GM21576 (cell line): Measurements from ENCODE around the gene LMTK3.

Experiments
- ATAC-seq: cut with Tn5 transposase; IDR thresholded peaks from one replicate; pipeline ENCODE4 v1.9.1; 2021; ENCODE audit warnings: mild to moderate bottlenecking, moderate library complexity; ENCODE audit not compliant: unreplicated experiment

Gene LMTK3

DNA sequence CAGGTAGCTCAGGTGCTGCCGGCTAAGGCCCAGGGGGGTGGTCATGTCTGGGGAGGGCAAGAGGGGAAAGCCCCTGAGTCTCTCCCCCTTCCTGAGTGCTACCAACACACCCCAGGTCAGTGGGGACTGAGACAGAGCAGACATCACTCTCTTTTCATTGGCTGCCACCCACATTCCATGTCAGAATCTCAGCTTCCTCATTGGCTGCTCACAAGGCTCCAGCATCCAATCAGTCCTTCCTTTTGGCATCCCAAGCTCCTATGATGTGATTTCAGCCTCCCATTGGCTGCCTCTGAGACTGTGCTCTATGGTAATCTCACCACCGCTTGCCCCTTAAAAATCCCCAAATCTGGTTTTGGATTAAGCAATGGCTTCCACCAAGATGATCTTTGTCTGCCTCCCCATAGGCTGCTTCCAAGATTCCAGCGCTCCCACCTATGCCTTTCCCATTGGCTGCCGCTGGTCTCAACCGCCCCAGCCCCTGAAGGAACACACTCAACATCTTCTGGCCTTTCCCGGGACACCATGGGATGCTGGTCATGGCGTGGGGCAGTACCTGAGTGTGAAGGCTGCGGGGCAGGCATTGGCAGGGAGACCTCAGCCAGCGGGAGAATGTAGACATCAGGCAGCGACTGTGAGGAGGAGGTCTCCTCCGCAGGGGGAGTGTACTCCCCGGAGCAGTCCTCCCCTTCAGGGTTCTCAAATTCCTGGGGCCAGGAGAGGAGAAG is 2.0 kb downstream of the LMTK3 start:
- ATAC-seq, result no peak

DNA sequence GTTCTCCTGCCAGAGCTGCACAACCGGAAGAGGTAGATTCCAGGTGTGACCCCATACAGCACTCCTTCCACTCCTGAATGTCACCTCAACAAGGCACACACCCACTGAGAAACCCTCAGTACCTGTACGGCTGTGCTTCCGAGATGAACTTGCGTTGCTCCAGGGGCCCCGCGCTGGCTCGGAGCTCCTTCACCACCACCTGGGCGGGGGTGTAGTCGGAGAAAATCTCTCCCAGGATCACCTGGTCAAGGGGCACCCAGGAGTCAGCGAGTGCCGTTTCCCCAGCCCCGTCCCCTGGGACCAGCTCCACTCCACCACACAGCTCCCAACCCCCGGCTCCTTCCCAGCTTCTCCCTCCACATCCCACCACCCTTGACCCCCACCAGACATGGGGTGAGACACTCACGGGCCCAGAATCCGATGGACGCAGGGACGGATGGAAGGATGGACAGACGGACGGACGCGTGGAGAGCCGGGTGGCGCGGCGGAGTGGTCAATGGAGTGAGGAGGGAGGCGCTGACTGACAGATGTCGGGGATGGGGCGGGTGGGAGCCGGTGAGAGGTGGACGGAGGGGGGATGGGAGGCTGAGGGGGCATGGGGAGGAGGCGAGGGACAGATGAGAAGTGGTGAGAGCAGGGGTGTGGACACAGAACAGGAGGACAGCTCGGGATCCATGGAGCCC is 2.8 kb downstream of the LMTK3 start:
- no peak for ATAC-seq

DNA sequence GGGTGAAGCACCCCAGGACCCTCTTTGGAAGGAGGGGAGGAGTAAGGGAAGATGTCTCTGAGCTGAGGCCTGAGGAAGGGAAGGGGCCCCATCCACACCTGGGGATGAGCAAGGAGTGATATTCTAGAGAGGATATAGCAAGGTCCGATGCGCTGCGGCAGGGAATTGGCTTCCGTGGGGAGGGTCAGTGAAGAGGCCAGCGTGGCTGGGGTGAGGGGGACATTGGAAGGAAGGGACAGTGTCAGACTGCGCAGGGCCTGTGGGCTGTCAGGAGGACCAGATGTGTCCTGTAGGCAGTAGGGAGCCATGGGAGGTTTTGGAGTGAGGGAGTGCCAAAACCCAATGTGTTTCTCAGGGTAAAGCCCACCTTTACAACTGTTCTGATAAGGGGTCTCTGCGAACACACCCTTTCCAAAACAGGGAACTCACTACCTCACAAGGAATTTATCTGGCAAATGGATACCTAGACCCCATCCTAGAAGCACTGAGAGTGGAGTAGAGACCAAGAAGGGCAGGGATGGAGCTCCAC is 3.7 kb downstream of the LMTK3 start:
- no peak for ATAC-seq

DNA sequence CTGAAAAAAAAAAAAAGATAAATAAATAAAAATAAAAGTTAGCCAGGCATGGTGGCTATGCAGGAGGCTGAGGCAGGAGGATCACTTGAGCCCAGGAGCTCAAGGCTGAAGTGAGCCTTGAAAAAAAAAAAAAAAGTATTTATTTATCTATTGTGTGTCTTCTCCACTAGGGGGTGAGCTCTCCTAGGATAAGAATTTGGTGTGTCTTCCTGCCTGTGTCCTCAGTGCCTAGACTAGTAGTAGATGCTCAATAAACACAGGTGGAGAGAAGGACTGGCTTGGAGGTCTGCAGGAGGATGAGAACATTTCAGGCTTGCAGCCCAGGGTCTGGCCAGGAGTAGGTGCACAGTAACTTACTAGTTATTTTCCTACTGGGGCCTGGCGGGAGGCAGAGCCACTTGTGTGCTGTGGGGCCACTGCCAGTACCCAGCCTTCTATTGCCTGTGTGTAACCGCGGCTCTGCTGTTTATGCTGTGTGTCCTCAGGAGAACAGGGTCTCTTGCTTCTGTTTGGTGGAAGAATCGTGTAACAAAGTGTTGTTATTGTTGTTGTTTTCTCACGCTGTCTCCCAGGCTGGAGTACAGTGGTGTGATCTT is 5.4 kb downstream of the LMTK3 start:
- no peak for ATAC-seq

DNA sequence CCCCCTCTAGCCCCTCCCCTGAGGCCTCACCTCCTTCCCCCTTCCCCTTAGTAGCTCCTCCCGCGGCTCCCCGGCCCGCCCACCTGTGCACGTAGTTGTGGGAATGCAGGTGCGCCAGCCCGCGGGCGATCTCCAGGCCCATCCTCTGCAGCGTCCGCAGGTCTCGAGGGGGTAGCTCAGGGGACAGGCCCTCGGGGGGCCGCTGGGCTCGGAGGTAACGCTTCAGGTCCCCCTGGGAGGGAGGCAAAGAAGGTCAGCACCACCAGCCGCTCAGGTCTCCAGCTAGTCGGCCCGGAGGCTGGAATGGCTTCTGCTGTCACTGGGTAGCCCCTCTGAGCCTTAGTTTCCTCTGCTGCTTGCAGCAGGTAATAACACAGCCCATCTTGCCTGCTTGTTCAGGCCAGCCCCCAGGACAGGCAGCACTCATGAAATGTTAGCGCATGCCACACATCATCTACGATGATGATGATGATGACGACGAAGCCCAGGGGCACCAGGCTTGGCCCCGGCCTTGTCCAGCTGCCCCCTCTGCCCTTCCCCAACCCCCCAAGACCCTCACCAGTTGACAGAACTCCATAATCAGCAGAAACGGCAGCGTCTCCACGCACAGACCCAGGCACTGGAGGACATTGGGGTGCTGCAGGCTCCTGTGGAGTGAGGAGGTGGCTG is 9.2 kb downstream of the LMTK3 start:
- no peak for ATAC-seq

DNA sequence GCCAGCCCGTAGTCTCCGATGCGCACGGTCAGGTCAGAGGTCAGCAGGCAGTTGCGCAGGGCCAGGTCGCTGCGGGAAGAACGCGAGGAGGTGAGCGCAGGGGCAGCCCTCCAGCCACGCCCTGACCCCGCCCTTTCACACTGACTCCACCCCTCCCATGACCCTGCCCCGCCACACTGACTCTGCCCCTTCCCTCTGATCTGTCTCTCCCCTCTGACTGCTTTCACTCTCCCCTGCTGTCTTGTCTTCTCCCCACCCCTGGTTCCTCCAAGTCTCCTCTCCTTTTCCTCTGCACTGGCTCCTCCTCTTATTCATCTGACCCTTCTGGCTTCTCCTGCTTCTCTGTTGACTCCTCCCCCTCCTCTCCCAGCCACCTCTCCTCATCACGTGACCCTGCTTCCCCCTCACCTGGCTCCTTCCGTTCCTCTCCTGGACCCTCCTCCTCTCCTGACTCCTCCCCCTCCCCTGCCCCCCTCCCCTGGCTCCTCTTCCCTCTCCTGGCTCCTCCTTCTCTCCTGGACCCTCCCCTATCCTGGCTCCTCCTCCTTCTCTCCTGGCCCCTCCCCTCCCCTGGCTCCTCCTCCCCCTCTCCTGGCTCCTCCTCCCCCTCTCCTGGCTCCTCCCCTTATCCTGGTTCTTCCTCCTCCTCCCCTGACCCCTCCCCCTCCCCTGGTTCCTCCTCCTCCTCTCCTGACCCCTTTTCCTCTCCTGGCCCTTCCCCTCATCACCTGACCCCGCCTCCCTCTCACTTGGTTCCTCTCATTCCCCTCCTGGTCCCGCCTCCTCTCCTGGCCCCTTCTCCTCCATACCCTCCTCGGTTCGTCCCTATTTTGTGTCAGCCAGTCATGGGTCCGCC is 9.9 kb downstream of the LMTK3 start:
- ATAC-seq, result no peak

DNA sequence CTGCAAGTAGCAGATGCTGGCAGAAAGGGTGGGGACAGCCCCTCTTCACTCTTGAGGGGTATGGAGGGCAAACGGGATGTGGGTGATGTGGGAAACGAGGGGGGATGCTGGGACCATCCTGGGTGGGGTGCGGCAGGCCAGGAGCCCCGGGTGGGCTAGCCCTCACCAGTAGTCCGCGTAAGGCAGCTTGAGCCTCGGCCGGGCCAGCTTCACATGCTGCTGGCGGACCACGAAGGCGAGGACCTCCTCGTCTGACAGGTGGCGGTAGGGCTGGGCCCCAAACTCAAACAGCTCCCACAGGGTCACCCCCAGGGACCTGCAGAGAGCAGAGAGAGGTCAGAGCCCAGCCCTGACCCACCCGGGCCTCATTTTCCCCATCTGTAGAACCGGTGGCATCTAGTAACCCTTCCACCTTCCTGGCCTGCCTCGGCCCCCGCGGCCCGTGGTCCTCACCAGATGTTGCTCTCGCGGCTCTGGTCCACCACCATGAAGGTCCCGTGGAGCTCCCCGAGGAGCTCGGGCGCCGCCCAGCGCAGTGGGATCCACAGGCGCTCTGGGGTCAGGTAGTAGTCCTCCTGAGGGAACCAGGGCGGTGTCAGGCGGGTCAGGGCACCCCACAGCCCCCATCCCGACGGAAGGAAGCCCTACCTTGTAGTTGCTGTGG is 10.7 kb downstream of the LMTK3 start:
- no peak for ATAC-seq

DNA sequence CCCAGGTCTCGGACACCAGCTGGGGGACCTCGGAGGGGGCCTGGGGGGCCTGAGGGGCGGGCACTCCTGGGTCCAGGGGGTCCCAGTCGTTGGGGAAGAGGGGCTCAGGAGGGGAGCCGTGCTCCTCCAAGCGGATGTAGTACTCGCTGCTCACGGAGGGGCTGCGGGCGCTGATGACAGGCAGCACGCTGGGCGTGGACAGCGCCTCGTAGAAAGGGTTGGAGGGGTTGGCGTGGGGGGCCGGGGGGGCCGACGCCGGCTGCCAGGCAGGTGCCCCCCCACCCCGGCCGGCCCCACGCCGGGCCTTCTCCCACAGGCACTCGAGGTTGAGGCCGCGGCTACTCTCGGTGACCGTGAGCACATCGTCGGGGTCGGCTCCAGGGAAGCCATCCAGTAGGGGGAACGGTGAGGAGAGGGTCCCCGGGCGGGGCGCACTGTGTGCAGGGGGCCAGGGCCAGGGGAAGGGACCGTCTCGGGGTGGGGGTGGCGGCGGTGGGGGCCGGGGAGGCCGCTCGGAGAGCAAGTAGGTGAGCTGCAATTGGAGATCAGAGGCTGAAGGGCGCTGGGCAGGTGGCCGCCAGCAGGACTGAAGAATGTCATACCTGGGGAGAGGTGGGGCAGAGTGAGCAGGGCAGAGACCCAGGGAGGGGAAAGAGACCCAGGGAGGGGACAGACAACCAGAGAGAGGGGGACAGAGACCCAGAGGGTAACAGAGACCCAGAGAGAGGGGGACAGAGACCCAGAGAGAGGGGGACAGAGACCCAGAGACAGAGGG is 12.1 kb downstream of the LMTK3 start:
- no peak for ATAC-seq

DNA sequence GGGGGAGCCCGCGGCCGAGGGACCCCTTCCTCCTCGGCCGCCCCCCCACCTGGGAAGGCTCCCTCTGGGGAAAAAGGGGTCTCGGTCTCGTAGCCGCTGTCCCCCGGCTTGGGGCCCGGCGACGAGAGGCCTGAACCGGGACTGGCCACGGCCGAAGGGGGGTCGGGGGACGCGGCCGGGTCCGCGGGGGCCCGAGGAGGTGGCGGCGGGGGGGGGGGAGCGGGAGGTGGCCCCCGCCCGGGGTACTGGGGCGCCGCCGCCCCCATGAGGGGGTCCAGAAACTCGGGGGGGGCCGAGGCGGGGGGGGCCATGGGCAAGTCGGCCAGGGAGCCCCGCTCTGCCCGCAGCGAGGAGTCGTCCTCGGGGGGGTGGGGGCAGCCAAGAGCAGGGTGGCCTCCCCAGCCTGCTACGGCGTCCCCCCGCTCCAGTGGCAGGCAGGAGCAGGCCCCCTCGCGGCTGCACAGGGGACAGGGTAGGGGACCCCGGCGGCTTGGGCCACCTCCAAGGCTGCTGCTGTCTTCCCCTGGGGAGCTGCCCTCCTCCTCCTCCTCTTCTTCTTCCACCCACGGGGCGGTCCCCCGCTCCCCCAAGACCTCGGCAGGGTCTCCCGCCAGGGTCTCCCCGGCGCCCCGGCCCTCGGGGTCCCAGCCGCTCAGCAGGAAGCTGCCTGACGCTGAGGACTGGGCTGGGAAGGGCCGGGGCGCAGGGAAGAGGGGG is 12.9 kb downstream of the LMTK3 start:
- no peak for ATAC-seq

DNA sequence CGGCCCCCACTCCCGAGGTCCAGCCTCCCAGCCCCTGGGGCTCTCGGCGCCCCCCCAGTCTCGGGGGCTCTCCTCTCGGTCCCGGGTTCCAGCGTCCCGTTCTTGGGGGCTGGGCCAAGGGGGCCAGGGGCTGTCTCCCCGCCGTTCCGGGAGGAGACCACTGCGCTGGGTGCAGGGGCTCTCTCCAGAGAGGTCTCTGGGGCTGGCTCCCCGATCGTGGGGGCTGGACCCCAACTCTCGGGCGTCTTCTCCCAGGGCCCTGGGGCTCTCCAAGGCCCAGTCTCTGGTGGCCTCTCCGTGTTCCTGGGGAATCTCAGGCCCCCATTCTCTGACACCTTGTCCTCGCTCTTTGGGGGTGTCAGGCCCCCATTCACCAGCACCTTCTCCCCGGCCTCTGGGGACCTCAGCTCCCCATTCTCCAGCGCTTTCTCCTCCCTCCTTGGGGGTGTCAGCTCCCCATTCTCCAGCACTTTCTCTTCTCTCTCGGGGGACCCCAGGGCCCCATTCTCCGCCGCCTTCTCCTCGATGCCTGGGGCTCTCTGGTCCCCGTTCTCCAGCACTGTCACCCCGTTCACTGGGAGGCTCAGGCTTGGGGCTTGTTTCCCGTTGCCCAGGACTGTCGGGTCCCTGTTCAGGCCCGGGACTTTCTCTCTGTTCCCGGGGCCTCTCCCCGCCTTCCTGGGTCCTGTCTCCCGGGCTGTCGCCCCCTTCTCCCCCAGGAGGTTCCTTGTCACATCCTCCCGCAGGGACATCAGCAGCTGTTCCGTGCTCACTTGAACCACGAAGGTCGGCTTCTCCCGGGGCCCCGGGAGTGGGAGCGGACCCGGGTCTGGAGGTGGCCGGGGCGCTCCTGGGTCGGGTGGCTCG is 13.7 kb downstream of the LMTK3 start:
- ATAC-seq, result no peak

DNA sequence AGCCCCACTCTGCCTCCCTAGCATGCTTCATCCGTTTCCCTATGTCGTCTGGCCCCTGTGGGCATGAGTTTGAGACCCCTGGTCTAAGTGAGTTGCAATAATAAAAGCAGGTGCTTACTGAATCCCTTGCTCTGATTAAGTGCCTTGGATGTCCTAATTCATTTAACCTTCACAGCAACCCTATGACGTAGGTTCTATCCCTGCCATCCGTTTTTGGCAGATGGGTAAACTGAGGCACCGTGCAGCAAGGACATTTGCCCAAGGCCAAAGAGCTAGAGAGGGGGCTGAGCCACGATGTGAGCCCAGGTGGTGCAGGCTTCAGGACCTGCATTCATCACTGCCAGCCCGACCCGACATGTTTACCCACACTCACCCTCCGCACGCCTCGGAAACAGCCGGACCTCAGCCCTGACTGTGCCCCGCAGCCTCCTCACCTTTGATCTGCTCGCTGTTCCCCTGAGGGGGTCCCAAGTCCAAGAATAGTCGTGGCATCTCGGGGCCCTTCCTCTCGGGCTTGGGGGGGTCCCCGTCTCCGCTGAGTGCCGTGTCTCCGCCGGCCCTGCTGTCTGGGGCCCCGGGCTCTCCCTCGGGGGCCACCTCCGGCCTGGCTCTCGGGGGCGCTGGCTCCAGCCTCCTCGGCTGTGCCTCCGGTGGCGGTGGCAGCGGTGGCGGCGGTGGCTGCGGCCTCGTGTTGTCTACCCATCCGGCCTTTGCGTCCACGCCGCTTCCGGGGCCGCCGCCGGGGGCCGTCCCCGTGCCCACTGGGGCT is 14.5 kb downstream of the LMTK3 start:
- no peak for ATAC-seq

DNA sequence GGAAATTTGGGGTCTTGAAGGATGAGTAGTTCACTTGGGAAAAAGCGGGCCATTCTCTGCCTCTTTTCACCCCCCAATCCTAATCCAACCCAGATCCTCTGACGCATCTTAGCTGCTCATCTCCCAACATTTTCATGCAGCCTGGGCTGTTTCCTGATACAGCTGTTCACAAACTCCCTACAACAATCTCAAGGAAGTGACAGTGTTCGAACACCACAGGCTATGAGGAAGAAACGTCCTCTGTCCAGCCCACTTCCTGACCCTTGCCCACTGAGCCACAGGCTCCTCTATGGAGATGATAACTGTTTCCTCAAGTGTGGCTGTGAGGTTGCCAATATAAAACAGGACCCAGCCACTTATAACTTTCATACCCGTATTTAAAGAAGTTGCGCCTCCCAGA is 16.2 kb downstream of the LMTK3 start:
- no peak for ATAC-seq

DNA sequence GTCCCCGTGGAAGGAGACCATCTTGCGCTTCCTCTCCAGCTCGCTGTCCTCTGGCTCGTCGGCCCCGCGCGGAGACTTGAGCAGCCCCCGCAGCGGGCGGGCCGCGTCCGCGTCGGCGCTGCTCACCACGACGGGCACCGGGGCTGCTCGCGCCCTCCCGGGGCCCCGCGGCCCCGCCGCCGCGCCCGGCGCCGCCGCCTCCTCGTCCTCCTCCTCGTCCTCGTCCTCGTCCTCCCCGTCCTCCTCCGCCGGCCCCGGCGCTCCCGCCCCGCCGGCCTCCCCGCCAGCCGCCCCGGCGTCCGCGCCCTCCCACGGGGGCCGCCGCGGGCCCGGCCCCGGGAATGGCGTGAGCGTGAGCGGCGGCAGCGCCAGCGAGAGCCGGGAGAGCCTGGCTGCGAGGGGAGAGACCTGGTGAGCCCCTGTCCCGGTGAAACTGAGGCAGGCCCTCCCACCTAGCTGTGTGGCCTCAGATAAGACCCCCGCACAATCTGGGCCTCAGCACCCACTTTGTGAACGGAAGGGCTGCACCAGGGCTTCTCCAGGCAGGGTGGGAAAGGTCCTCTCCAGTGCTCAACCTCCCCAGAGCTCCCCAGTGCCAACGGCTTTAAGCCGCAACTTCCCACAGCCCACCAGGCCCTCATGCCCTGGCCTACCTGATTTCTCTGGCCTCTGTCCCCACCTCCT is 17.8 kb downstream of the LMTK3 start:
- ATAC-seq, result peak; percentile 4

DNA sequence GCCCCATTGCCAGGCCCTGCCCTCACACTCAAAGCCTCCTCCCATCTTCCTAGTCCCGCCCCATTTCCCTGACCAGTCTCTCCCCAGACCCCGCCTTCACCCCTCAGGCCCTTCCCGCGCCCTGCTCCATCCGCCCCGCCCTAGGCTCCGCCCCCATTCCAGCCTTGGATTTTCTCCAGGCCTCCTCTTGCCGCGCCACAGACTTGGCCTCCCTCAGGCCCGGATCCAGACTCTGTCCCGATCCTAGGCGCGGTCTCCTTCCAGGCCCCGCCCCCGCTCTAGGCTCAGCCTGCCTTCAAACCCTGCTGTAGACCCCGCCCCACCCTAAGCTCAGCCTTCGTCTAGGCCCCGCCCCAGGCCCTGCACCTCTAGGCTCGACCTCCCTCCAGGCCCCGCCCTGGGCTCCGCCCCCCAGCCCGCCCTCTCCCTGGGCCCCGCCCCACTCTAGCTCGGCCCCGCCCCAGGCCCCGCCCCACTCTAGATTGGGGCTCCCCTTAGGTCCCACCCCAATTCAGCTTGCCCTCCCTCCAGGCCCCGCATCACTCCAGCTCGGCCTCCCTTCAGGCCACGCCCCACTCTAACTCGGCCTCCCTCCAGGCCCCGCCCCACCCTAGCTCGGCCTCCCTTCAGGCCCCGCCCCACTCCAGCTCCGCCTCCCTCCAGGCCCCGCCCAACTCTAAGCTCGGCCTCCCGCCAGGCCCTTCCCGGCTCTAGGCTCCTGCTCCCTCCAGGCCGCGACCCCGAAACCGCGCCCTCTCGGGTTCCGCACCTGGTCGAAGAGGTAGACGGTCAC is 18.5 kb downstream of the LMTK3 start:
- ATAC-seq, result peak; percentile 64

DNA sequence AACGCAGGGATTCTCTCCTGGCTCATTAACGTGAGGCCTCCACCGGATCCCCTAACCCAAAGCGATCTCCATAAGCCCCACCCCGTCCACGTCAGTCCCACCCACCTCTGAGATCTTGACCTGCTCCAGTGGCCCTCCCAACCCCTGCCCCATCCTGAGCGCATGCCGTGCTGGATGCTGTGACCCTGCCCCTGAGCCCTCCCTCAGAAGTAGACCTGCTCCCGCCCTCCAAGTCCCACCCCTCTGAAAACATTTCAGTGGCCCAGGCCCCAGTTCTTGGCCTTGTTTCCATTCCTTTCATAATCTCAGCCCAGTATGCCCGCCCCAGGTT is 19.9 kb downstream of the LMTK3 start:
- ATAC-seq, result no peak
